ENCODE data around the gene PRLH. TPM values are rescaled to one million over a fixed set of nuclear protein-coding genes. Genes with fewer than 3 reads are reported as not detected.
A peak's percentile ranks its signal among the peaks of the same experiment; 100 is the strongest.

Gene PRLH
- total RNA-seq, 1 donor = not detected

- H3K4me3 ChIP-seq (ENCODE audit: low read depth, low read length) = peak overlapping the region; percentile 40
- TF ChIP-seq CTCF (IDR thresholded peaks at IDR 0.05; ENCODE audit: insufficient read depth, low read length) = peak; percentile 55
- peak; percentile 81 for DNase-seq (ENCODE audit: low read depth)
Observed at GRCh38 chr2:237600205-237600846, 34.0 kb downstream of the PRLH start.

GRCh38 chr2:237601453-237602116, 35.2 kb downstream of the PRLH start:
- peak; percentile 1 for TF ChIP-seq CTCF (IDR thresholded peaks at IDR 0.05; ENCODE audit: insufficient read depth, low read length)
- no peak overlapping the region for H3K4me3 ChIP-seq (ENCODE audit: low read depth, low read length)
- DNase-seq (ENCODE audit: low read depth) = no peak

- TF ChIP-seq CTCF (IDR thresholded peaks at IDR 0.05; ENCODE audit: insufficient read depth, low read length) = no peak
- H3K4me3 ChIP-seq (ENCODE audit: low read depth, low read length) = no peak overlapping the region
- no peak for DNase-seq (ENCODE audit: low read depth)
Observed at GRCh38 chr2:237602409-237602808, 36.0 kb downstream of the PRLH start.

GRCh38 chr2:237603049-237603717, 36.8 kb downstream of the PRLH start:
- H3K4me3 ChIP-seq (ENCODE audit: low read depth, low read length) = no peak overlapping the region
- no peak for TF ChIP-seq CTCF (IDR thresholded peaks at IDR 0.05; ENCODE audit: insufficient read depth, low read length)
- DNase-seq (ENCODE audit: low read depth) = no peak

- TF ChIP-seq CTCF (IDR thresholded peaks at IDR 0.05; ENCODE audit: insufficient read depth, low read length) = no peak
- no peak overlapping the region for H3K4me3 ChIP-seq (ENCODE audit: low read depth, low read length)
- DNase-seq (ENCODE audit: low read depth) = peak; percentile 37
Observed at GRCh38 chr2:237603718-237604362, 37.5 kb downstream of the PRLH start.

- TF ChIP-seq CTCF (IDR thresholded peaks at IDR 0.05; ENCODE audit: insufficient read depth, low read length) = no peak
- no peak overlapping the region for H3K4me3 ChIP-seq (ENCODE audit: low read depth, low read length)
- DNase-seq (ENCODE audit: low read depth) = no peak
Observed at GRCh38 chr2:237604391-237604790, 38.0 kb downstream of the PRLH start.

Measured in fibroblast of the aortic adventitia (primary cell).